ENCODE measurements around the gene PDLIM4.

DNA sequence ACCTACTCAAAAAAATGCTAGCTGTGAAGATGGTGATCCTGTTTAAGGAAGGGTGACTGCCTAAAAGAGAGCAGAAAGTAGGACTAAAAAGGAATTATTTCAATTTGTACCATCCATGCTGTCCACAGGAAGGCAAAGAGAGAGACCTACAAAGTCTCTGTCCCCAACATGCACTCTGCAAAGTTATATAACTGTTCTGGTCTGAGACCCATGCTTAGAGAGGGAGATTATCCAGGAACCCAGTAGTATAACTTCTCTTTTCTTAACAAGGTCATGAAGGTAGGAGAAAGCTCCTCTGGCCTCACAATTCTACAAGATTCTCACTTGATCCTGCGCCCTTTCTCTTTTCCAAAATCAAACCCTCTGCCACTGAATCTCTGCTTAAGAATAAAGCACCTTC, 62.5 kb downstream of the PDLIM4 start:
- no peak for TF ChIP-seq EZH2phosphoT487 (IDR thresholded peaks at IDR 0.05; ENCODE audit: insufficient read depth, low read depth)
- TF ChIP-seq EZH2 (IDR thresholded peaks at IDR 0.05; ENCODE audit: insufficient read depth, poor library complexity, severe bottlenecking): no peak

Data from GM23248 (cell line).